Panc1 (cell line): ENCODE data around the gene VPS11. TPM values are rescaled to one million over a fixed set of nuclear protein-coding genes. Genes with fewer than 3 reads are reported as not detected.

Experiments used
- ATAC-seq: fragments of 200-7000 bp; cut with Tn5 transposase; 2 replicates; pipeline ENCODE4 v1.9.1; 2020; ENCODE audit warnings: mild to moderate bottlenecking, moderate library complexity
- BruUV-seq: library from RNA; stranded (reverse); fragments of 400-500 nt; replicated peaks from 2 replicates; lab custom pipeline; 2021; lab: Mats Ljungman, UMichigan
- CTCF ChIA-PET: fragments of 300-600 bp; sonication (Branson Sonifier 250); formaldehyde crosslinking; loops from one replicate; lab custom pipeline; 2022; ENCODE audit warnings: antibody characterized with exemption; lab: Charles Lee
- POLR2A ChIA-PET: fragments of 300-600 bp; sonication (Branson Sonifier 250); formaldehyde crosslinking; loops from one replicate; lab custom pipeline; 2022; ENCODE audit warnings: antibody characterized with exemption; lab: Charles Lee
- DNase-seq: peaks from one replicate; pipeline ENCODE4 v3.0.0-alpha.2; 2010; ENCODE audit warnings: low read depth, low spot score
- H3K27ac ChIP-seq: 2 replicates; pipeline ENCODE4 v1.5.1; 2011; ENCODE audit warnings: mild to moderate bottlenecking, low read length, inconsistent platforms
- H3K27me3 ChIP-seq: fragments of 200-500 bp; sonication (Bioruptor generic); 2 replicates; pipeline ENCODE4 v1.6.0; 2014; ENCODE audit warnings: low read length, inconsistent platforms; ENCODE audit not compliant: control insufficient read depth, insufficient read depth
- H3K36me3 ChIP-seq: fragments of 200-500 bp; sonication (Bioruptor generic); 2 replicates; pipeline ENCODE4 v1.5.1; 2014; ENCODE audit warnings: inconsistent platforms, mild to moderate bottlenecking, low read length, moderate library complexity; ENCODE audit not compliant: control insufficient read depth, insufficient read depth
- H3K4me1 ChIP-seq: 2 replicates; pipeline ENCODE4 v1.5.1; 2011; ENCODE audit warnings: inconsistent platforms, mild to moderate bottlenecking, low read length, moderate library complexity; ENCODE audit not compliant: control insufficient read depth, insufficient read depth
- H3K4me3 ChIP-seq, 2 experiments: 2 replicates each; pipeline ENCODE4 v1.5.1; 2011 to 2012; ENCODE audit warnings: low read depth in 2 of 2, low read length in 2 of 2, mild to moderate bottlenecking in 2 of 2, inconsistent platforms in 1 of 2, moderate library complexity in 1 of 2
- H3K9me3 ChIP-seq: fragments of 200-500 bp; sonication (Bioruptor generic); 2 replicates; pipeline ENCODE4 v1.5.1; 2014; ENCODE audit warnings: low read depth, mild to moderate bottlenecking, inconsistent platforms, low read length, moderate library complexity; ENCODE audit not compliant: control insufficient read depth, insufficient read depth
- CTCF ChIP-seq: fragments of 450-650 bp; IDR thresholded peaks from 2 replicates; pipeline ENCODE4 v1.5.1; 2017; ENCODE audit warnings: mild to moderate bottlenecking
- POLR2AphosphoS5 ChIP-seq: IDR thresholded peaks from 2 replicates; pipeline ENCODE4 v1.6.1; 2012; ENCODE audit warnings: mild to moderate bottlenecking, low read depth, low read length, moderate library complexity
- REST ChIP-seq, 2 experiments: IDR thresholded peaks; 2 replicates each; pipeline ENCODE4 v1.6.1; 2011 to 2012; ENCODE audit warnings: low read depth in 2 of 2, control low read depth in 1 of 2, low read length in 1 of 2, mild to moderate bottlenecking in 1 of 2, moderate library complexity in 1 of 2; ENCODE audit not compliant: insufficient read depth in 1 of 2
- SIN3A ChIP-seq: IDR thresholded peaks from 2 replicates; pipeline ENCODE4 v1.6.1; 2012; ENCODE audit warnings: low read depth, mild to moderate bottlenecking, low read length, moderate library complexity, borderline replicate concordance; ENCODE audit not compliant: insufficient read depth
- TCF7L2 ChIP-seq: IDR thresholded peaks from 2 replicates; pipeline ENCODE4 v1.6.1; 2011; ENCODE audit warnings: mild to moderate bottlenecking, low read depth, low read length, inconsistent platforms
- in situ Hi-C: cut with HindIII; loops from 2 replicates; pipeline ENCODE4 v1.10.0; 2016; ENCODE audit warnings: low sequenced_read_pairs, low pct_unique_long_range_greater_than_20kb
- intact Hi-C: fragments of 100-400 bp; cut with micrococcal nuclease; formaldehyde crosslinking; loops from one replicate; pipeline ENCODE4 v1.10.0; 2022; ENCODE audit not compliant: unreplicated experiment
- total RNA-seq: library from RNA; stranded (reverse); gene quantifications from one replicate; pipeline ENCODE4 v1.2.1, GENCODE V29; 2021; ENCODE audit not compliant: unreplicated experiment

VPS11 gene
- total RNA-seq, 1 experiment from 2014 or later: 28.2 TPM

GRCh38 chr11:119081682-119082260, 14.2 kb downstream of the VPS11 start:
- POLR2A ChIA-PET: no interaction called here
- in situ Hi-C loops: no loop called here

GRCh38 chr11:119084663-119085436, 17.2 kb downstream of the VPS11 start, which contains the start of gene HMBS:
Gene HMBS, plus strand, starts transcription at chr11:119084881. Its CDS starts 153 bp downstream, at chr11:119085034.
- intact Hi-C loops: no loop called here
- Histone ChIP-seq H3K9me3 (no peaks in the 10 kb centered on the region), H3K36me3 (no peaks in the 10 kb centered on the region; the same call in 1 of the 2 replicates), H3K4me3 (peak within 1 kb of the TSS; percentile 73 to 92), H3K27ac (peak within 1 kb of the TSS; percentile 94), H3K27me3 (no peaks in the 10 kb centered on the region), H3K4me1 (peaks cover 10% of the 10 kb centered on the region)
- CTCF ChIA-PET: interaction anchor here (0.8 kb wide), 1 partner anchor 30 kb away, joined by 3 read pairs; no protein-coding TSS in a partner anchor
- ATAC-seq (peak; percentile 98), DNase-seq (peak; percentile 91)
- TF ChIP-seq SIN3A (peak; percentile 75; the same call in 1 of the 2 replicates), REST (IDR thresholded peaks at IDR 0.05; ENCODE audit: insufficient read depth in 1 of 2, low read depth in 2 of 2, low read length in 1 of 2) (no peak), POLR2AphosphoS5 (peak; percentile 99), CTCF (no peak), TCF7L2 (no peak)
- in situ Hi-C loops: no loop called here
- POLR2A ChIA-PET: interaction anchor here (0.5 to 1.3 kb wide), 8 partner anchors 17 to 622 kb away, joined by 3 to 20 read pairs (median 4); partner anchors contain the start of gene VPS11
- BruUV-seq: no TSS peak

More at GRCh38 chr11:119081682-119082260, 14.2 kb downstream of the VPS11 start:
- Histone ChIP-seq H3K4me3 (no peak overlapping the region), H3K27ac (no peak overlapping the region), H3K36me3 (no peaks in the 10 kb centered on the region; the same call in 1 of the 2 replicates), H3K4me1 (peaks cover 10% of the 10 kb centered on the region), H3K9me3 (no peaks in the 10 kb centered on the region), H3K27me3 (no peaks in the 10 kb centered on the region)
- BruUV-seq: no TSS peak
- CTCF ChIA-PET: no interaction called here
- no peak for ATAC-seq
- no peak for DNase-seq
- TF ChIP-seq REST (IDR thresholded peaks at IDR 0.05; ENCODE audit: insufficient read depth in 1 of 2, low read depth in 2 of 2, low read length in 1 of 2): no peak
- no peak for TF ChIP-seq SIN3A
- TF ChIP-seq POLR2AphosphoS5: no peak
- intact Hi-C loops: no loop called here
